GM12891 (cell line): Measurements from ENCODE around the gene MAP3K21.

ENCODE experiments used
- DNase-seq: peaks from one replicate; pipeline ENCODE4 v3.0.0; 2011; ENCODE audit warnings: low spot score; ENCODE audit not compliant: insufficient read length
- FAIRE-seq: peaks from 2 replicates; lab custom pipeline; 2011; peaks lifted over from hg19 to GRCh38; lab: Jason Lieb, UNC
- PAX5 ChIP-seq: IDR thresholded peaks from 2 replicates; pipeline ENCODE4 v1.6.1; 2011; ENCODE audit warnings: low read length, moderate library complexity, mild to moderate bottlenecking; ENCODE audit not compliant: insufficient read depth, severe bottlenecking
- POLR2A ChIP-seq: IDR thresholded peaks from 2 replicates; pipeline ENCODE4 v1.6.1; 2011; ENCODE audit warnings: low read depth, low read length, control low read depth
- POLR2AphosphoS5 ChIP-seq: IDR thresholded peaks from 2 replicates; pipeline ENCODE4 v1.6.1; 2011; ENCODE audit warnings: low read depth, low read length, control low read depth
- POU2F2 ChIP-seq: IDR thresholded peaks from 2 replicates; pipeline ENCODE4 v1.6.1; 2011; ENCODE audit warnings: low read depth, mild to moderate bottlenecking, control low read depth, low read length, moderate library complexity
- SPI1 ChIP-seq: IDR thresholded peaks from 2 replicates; pipeline ENCODE4 v1.6.1; 2011; ENCODE audit warnings: low read depth, low read length, control low read depth
- TAF1 ChIP-seq: IDR thresholded peaks from 2 replicates; pipeline ENCODE4 v1.6.1; 2011; ENCODE audit warnings: low read depth, low read length, control low read depth

The MAP3K21 gene

GRCh38 chr1:233383984-233384383 lies 56.5 kb downstream of the MAP3K21 start:
- TF ChIP-seq POLR2A: no peak
- no peak for TF ChIP-seq PAX5
- TF ChIP-seq POLR2AphosphoS5: no peak
- TF ChIP-seq POU2F2: no peak
- TF ChIP-seq TAF1: no peak
- no peak for TF ChIP-seq SPI1
- no peak for FAIRE-seq

DNA sequence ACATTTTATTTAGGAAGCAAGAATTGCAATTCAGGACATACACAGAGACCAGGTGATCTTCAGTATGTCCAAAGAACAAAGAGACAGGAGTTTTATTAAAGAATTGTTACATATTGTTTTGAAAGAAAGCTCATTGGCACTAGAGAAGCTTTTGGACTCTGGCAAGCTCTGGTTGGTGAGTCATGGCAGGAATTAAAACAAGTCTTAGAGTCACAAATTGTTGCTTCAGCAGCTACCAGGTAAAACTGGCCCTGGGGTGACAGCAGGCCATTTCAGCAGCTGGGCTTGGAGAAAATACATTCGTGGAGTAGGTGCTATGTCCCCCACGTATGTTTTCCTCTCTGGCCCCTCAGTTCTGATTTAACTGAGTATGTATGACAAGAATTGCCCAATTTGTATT lies 58.8 kb downstream of the MAP3K21 start:
- no peak for DNase-seq
- no peak for FAIRE-seq
- TF ChIP-seq SPI1: no peak
- no peak for TF ChIP-seq TAF1
- no peak for TF ChIP-seq PAX5
- no peak for TF ChIP-seq POU2F2
- no peak for TF ChIP-seq POLR2A
- no peak for TF ChIP-seq POLR2AphosphoS5

More at GRCh38 chr1:233383984-233384383, 56.5 kb downstream of the MAP3K21 start:
- DNase-seq: no peak

DNA sequence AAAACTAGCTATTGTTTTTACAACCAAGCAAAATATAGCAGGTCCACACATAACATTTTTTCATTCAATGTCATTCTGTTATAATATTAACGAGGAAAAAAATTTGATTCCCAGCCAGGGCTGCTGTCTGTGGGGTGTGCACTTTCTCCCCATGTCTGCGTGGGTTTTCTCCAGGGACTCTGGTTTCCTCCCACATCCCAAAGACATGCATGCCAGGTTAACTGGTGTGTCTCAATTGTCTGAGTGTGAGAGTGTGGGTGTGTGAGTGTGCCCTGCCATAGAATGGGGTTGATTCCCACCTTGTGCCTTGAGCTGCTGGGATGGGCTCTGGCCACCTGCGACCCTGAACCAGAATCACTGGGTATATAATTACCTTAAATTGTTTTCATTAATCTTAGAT lies 60.1 kb downstream of the MAP3K21 start:
- DNase-seq: no peak
- TF ChIP-seq POLR2A: no peak
- no peak for FAIRE-seq

- TF ChIP-seq POU2F2 (no peak), TAF1 (no peak), SPI1 (no peak), POLR2AphosphoS5 (no peak), PAX5 (no peak), POLR2A (no peak)
- no peak for DNase-seq
- FAIRE-seq: no peak
Observed at GRCh38 chr1:233389169-233389568, 61.6 kb downstream of the MAP3K21 start.

- FAIRE-seq (no peak), DNase-seq (no peak)
- TF ChIP-seq POLR2A (no peak), TAF1 (no peak), SPI1 (no peak), PAX5 (no peak), POU2F2 (no peak), POLR2AphosphoS5 (no peak)
Observed at GRCh38 chr1:233389893-233390292, 62.4 kb downstream of the MAP3K21 start.

- FAIRE-seq: no peak
- no peak for DNase-seq
- no peak for TF ChIP-seq POU2F2
- no peak for TF ChIP-seq TAF1
- TF ChIP-seq POLR2AphosphoS5: no peak
- TF ChIP-seq SPI1: no peak
- no peak for TF ChIP-seq POLR2A
- TF ChIP-seq PAX5: no peak
Observed at GRCh38 chr1:233390842-233391737, 63.6 kb downstream of the MAP3K21 start.

- no peak for FAIRE-seq
- no peak for TF ChIP-seq TAF1
- no peak for TF ChIP-seq POLR2A
- no peak for TF ChIP-seq PAX5
- no peak for TF ChIP-seq POLR2AphosphoS5
- TF ChIP-seq POU2F2: no peak
- no peak for DNase-seq
Observed at GRCh38 chr1:233393084-233393840, 65.7 kb downstream of the MAP3K21 start.

DNA sequence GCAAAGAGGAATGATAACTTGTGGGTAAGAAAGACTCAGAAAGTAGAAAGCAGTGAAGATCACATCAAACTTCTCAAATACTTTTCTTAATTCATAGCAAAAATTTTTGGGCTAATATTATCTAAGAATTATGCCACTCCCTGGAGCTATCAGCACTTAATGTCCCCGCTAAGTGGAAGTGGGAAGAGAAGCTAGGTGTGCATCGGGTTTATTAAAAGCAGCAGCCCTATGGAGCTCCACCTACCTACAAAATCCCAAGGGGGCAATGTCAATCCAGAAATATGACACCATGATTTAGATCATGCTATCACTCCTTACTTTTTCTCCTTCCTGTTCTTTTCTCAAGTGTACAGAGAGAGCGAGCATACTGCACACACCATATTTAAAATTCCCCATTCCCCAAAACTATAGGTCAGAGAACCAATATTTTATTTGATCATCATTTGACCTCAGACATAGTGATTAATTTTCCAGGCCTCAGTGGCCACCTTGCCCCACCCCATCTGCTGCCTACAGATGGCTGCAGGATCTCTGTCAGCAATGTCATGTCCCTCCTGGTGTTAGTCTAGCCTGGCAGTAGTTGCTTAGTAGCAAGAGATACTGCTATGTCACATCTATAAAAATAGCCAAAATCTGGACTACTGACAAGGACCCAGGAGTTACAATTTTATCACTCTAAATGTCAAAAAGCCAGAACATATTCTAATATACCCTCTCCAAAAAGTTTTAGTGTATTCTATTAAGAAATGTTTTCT lies 66.6 kb downstream of the MAP3K21 start:
- DNase-seq (no peak), FAIRE-seq (no peak)
- no peak for TF ChIP-seq POLR2AphosphoS5
- no peak for TF ChIP-seq TAF1
- no peak for TF ChIP-seq POU2F2
- no peak for TF ChIP-seq POLR2A
- no peak for TF ChIP-seq PAX5
- no peak for TF ChIP-seq SPI1
